ENCODE measurements around the gene SLC39A5. TPM values are rescaled to one million over a fixed set of nuclear protein-coding genes. Genes with fewer than 3 reads are reported as not detected.

Gene SLC39A5
- total RNA-seq, 1 experiment from 2014 or later, result not detected

DNA sequence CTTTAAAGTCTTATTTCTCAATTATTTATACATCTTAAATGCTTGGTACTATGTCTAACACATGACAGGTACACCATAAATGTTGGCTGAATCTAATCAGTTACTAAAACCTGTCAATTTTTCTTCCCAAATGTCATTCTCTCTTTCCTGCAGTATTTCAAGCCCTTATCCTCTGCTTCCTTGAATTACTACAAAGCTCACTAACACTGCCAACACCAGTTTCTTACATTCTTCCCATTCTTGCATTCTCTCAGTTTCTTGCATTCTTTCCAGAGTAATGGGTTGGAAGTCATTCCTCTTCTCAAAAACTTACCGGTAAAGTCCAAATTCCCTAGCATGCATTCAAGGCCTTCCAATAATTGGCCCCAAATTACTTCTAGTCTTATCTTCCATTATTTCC lies 31.0 kb upstream of the SLC39A5 start:
- no peak overlapping the region for H2BK12ac ChIP-seq (ENCODE audit: insufficient read length, low read depth, low read length)
- Mint-ChIP-seq H3K4me1 (peaks cover 5 to 15% of the 10 kb centered on the region in 2 experiments), H3K36me3 (ENCODE audit: insufficient read depth in 1 of 3, low read depth in 3 of 3) (peaks cover 4 to 10% (median 5%) of the 10 kb centered on the region in 3 experiments; a peak in 4 of 7 replicates), H3K27me3 (ENCODE audit: low read depth) (no peaks in the 10 kb centered on the region), H3K27ac (peak overlapping the region in 1 of 3 experiments; percentile 14; a peak in 2 of 7 replicates), H3K9me3 (no peaks in the 10 kb centered on the region), H3K4me3 (no peak overlapping the region)
- H2AK5ac ChIP-seq (ENCODE audit: insufficient read length, low read length), result no peak overlapping the region
- no peak overlapping the region for H2AFZ ChIP-seq (ENCODE audit: low read length)
- H3K4ac ChIP-seq (ENCODE audit: low read depth, low read length), result no peak overlapping the region
- H2BK15ac ChIP-seq (ENCODE audit: low read depth, low read length), result no peak overlapping the region
- no peak overlapping the region for H3K23ac ChIP-seq (ENCODE audit: insufficient read length, low read depth, low read length)
- no peaks in the 10 kb centered on the region for H4K20me1 ChIP-seq (ENCODE audit: control insufficient read depth, insufficient read depth, insufficient read length)
- no peak overlapping the region for H4K8ac ChIP-seq (replicated peaks; ENCODE audit: insufficient read length, low read depth, low read length)
- no peak overlapping the region for H3K18ac ChIP-seq (ENCODE audit: insufficient read length, low read depth, low read length)
- no peaks in the 10 kb centered on the region for H3K79me2 ChIP-seq (ENCODE audit: insufficient read depth, low read length)
- H3K23me2 ChIP-seq (ENCODE audit: insufficient read length, low read depth, low read length, poor library complexity, severe bottlenecking), result no peaks in the 10 kb centered on the region
- no peaks in the 10 kb centered on the region; the same call in 1 of the 2 replicates for H3K4me1 ChIP-seq (ENCODE audit: insufficient read depth, low read length)
- no peak overlapping the region for H3K4me2 ChIP-seq (ENCODE audit: insufficient read depth, insufficient read length, low read length)
- H3T11ph ChIP-seq (ENCODE audit: low read length), result no peak overlapping the region
- no peak for DNase-seq
- no peak overlapping the region for H2BK20ac ChIP-seq (ENCODE audit: low read depth, low read length, poor library complexity, severe bottlenecking)
- no peak overlapping the region for H3K56ac ChIP-seq (ENCODE audit: insufficient read length, low read depth, low read length)
- H3K14ac ChIP-seq (ENCODE audit: insufficient read depth, low read length), result no peak overlapping the region
- no peak overlapping the region for H3K27ac ChIP-seq (ENCODE audit: insufficient read length, low read depth, low read length)
- H3K79me1 ChIP-seq (ENCODE audit: insufficient read depth, low read depth, low read length, poor library complexity, severe bottlenecking), result no peaks in the 10 kb centered on the region
- H2BK120ac ChIP-seq (ENCODE audit: low read depth, low read length, poor library complexity, severe bottlenecking), result no peak overlapping the region
- no peak overlapping the region for H4K91ac ChIP-seq (ENCODE audit: insufficient read length, low read depth, low read length)
- WGBS (ENCODE audit: extremely low coverage, insufficient read length, low lambda C conversion rate), result no CpG with 5 or more reads among the region's 1 CpG
- H3K27me3 ChIP-seq (ENCODE audit: insufficient read depth, low read length), result no peaks in the 10 kb centered on the region
- H3K9ac ChIP-seq (ENCODE audit: extremely low read depth, insufficient read length, low read length), result no peak overlapping the region
- H4K5ac ChIP-seq (ENCODE audit: insufficient read length, low read depth, low read length), result no peak overlapping the region
- no peak overlapping the region for H2BK5ac ChIP-seq (ENCODE audit: insufficient read length, low read length)
- TF ChIP-seq, protein P1, sequence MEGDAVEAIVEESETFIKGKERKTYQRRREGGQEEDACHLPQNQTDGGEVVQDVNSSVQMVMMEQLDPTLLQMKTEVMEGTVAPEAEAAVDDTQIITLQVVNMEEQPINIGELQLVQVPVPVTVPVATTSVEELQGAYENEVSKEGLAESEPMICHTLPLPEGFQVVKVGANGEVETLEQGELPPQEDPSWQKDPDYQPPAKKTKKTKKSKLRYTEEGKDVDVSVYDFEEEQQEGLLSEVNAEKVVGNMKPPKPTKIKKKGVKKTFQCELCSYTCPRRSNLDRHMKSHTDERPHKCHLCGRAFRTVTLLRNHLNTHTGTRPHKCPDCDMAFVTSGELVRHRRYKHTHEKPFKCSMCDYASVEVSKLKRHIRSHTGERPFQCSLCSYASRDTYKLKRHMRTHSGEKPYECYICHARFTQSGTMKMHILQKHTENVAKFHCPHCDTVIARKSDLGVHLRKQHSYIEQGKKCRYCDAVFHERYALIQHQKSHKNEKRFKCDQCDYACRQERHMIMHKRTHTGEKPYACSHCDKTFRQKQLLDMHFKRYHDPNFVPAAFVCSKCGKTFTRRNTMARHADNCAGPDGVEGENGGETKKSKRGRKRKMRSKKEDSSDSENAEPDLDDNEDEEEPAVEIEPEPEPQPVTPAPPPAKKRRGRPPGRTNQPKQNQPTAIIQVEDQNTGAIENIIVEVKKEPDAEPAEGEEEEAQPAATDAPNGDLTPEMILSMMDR (conservative IDR thresholded peaks at IDR 0.05), result no peak
- H3K9me3 ChIP-seq (ENCODE audit: control insufficient read depth, low read depth, low read length), result no peaks in the 10 kb centered on the region

All from H9 (cell line).